ENCODE results near the gene PFAS. TPM values are rescaled to one million over a fixed set of nuclear protein-coding genes. Genes with fewer than 3 reads are reported as not detected.

Gene PFAS
- total and polyA plus RNA-seq, 3 donors from 2014 or later: 17.6 to 40.5 (median 33.3) TPM

GRCh38 chr17:8221663-8222379 is 27.3 kb upstream of the PFAS start:
- Histone ChIP-seq H3K4me3 (peak overlapping the region; percentile 74 to 86), H3K36me3 (ENCODE audit: low read depth, missing control alignments) (no peaks in the 10 kb centered on the region), H3K27ac (peak overlapping the region; percentile 99), H3K4me1 (peaks cover 10% of the 10 kb centered on the region), H3K9me3 (no peaks in the 10 kb centered on the region), H3K27me3 (no peaks in the 10 kb centered on the region)
- peak; percentile 94 for DNase-seq
- intact Hi-C loops (cut with DNase I; ENCODE audit: low total_unique reads): loop anchor here (5.0 kb wide), 1 partner anchor 35 kb away; no protein-coding TSS in a partner anchor
- 0% methylated on average over 19 to 40 of the region's 40 CpGs for WGBS, 2 donors
- TF ChIP-seq, protein P1, sequence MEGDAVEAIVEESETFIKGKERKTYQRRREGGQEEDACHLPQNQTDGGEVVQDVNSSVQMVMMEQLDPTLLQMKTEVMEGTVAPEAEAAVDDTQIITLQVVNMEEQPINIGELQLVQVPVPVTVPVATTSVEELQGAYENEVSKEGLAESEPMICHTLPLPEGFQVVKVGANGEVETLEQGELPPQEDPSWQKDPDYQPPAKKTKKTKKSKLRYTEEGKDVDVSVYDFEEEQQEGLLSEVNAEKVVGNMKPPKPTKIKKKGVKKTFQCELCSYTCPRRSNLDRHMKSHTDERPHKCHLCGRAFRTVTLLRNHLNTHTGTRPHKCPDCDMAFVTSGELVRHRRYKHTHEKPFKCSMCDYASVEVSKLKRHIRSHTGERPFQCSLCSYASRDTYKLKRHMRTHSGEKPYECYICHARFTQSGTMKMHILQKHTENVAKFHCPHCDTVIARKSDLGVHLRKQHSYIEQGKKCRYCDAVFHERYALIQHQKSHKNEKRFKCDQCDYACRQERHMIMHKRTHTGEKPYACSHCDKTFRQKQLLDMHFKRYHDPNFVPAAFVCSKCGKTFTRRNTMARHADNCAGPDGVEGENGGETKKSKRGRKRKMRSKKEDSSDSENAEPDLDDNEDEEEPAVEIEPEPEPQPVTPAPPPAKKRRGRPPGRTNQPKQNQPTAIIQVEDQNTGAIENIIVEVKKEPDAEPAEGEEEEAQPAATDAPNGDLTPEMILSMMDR (IDR thresholded peaks at IDR 0.05): no peak
- no peak for TF ChIP-seq POLR2A (IDR thresholded peaks at IDR 0.05)

GRCh38 chr17:8222380-8222629 is 26.8 kb upstream of the PFAS start:
- no peaks in the 10 kb centered on the region for H3K9me3 ChIP-seq
- TF ChIP-seq, protein P1 (IDR thresholded peaks at IDR 0.05): no peak
- no peak for TF ChIP-seq POLR2A (IDR thresholded peaks at IDR 0.05)
- peaks cover 13% of the 10 kb centered on the region for H3K4me1 ChIP-seq
- no peak for DNase-seq
- peak overlapping the region; percentile 74 to 86 for H3K4me3 ChIP-seq
- no peaks in the 10 kb centered on the region for H3K36me3 ChIP-seq (ENCODE audit: low read depth, missing control alignments)
- intact Hi-C loops (cut with DNase I; ENCODE audit: low total_unique reads): loop anchor here (5.0 kb wide), 1 partner anchor 35 kb away; no protein-coding TSS in a partner anchor
- H3K27me3 ChIP-seq: no peaks in the 10 kb centered on the region
- peak overlapping the region; percentile 99 for H3K27ac ChIP-seq
- 0 to 2% methylated on average over 9 of the region's 9 CpGs for WGBS, 2 donors

GRCh38 chr17:8222630-8223355 is 26.3 kb upstream of the PFAS start:
- no peaks in the 10 kb centered on the region for H3K36me3 ChIP-seq (ENCODE audit: low read depth, missing control alignments)
- TF ChIP-seq, protein P1 (IDR thresholded peaks at IDR 0.05): peak in 1 of 3 experiments; percentile 4
- TF ChIP-seq POLR2A (IDR thresholded peaks at IDR 0.05): peak; percentile 50
- peak; percentile 94 for DNase-seq
- H3K4me1 ChIP-seq: peaks cover 15% of the 10 kb centered on the region
- intact Hi-C loops (cut with DNase I; ENCODE audit: low total_unique reads): loop anchor here (5.0 kb wide), 1 partner anchor 35 kb away; no protein-coding TSS in a partner anchor
- WGBS, 2 donors: 0 to 1% methylated on average over 23 to 49 of the region's 49 CpGs
- H3K27me3 ChIP-seq: no peaks in the 10 kb centered on the region
- peak overlapping the region; percentile 74 to 86 for H3K4me3 ChIP-seq
- H3K9me3 ChIP-seq: no peaks in the 10 kb centered on the region
- H3K27ac ChIP-seq: peak overlapping the region; percentile 99

DNA sequence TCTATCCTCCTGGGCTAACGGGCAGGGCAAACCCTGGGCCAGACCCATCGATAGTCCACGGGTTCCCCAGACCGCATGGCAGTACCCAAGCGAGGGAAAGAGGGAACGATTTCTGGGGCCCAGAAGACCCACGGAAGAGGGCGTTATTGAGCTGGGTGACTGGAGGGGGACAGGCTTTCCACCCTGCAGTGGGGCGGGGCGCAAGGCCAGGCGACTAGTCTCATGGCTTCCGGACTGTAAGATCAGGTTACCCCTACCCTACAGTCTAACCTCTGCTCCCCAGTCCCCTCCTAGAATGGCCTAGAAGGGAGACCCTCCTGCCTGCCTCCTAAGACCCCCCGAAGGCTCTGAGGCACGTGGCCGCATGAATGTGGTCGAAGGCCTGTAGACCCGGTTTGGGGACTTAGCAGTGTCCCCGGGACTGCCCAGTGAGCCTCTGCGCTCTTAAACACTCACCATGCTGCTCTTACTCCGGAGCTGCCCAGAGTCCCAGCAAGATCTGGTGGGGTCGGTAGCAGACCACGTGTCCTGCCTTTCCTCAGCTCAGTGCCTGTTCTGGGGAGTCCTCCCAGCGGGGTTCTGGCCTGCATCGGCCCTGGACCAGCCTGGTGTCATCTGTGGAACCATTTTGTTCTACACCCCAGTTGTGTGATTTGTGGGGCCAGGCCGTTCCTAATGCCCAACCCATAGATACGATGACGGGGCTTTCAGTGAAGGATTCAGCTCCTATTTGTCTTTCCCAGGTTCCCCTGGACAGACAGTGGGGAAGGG is 25.5 kb upstream of the PFAS start:
- H3K9me3 ChIP-seq: no peaks in the 10 kb centered on the region
- no peak for TF ChIP-seq POLR2A (IDR thresholded peaks at IDR 0.05)
- TF ChIP-seq, protein P1 (IDR thresholded peaks at IDR 0.05): no peak
- peaks cover 15% of the 10 kb centered on the region for H3K4me1 ChIP-seq
- no peaks in the 10 kb centered on the region for H3K36me3 ChIP-seq (ENCODE audit: low read depth, missing control alignments)
- DNase-seq: peak; percentile 56
- peak overlapping the region; percentile 99 for H3K27ac ChIP-seq
- H3K4me3 ChIP-seq: peak overlapping the region; percentile 74 to 86
- intact Hi-C loops (cut with DNase I; ENCODE audit: low total_unique reads): loop anchor here (5.0 kb wide), 1 partner anchor 36 kb away; no protein-coding TSS in a partner anchor
- 4 to 5% methylated on average over 8 to 26 of the region's 27 CpGs for WGBS, 2 donors
- H3K27me3 ChIP-seq: no peaks in the 10 kb centered on the region
